Measurements from ENCODE around the gene STK24. TPM values are rescaled to one million over a fixed set of nuclear protein-coding genes. Genes with fewer than 3 reads are reported as not detected.

The STK24 gene
- total RNA-seq, 1 experiment from 2014 or later, result 84.8 TPM

GRCh38 chr13:98422046-98422445 is 154.9 kb downstream of the STK24 start:
- CTCF ChIA-PET, result no interaction called here
- Histone ChIP-seq H3K4me3 (ENCODE audit: low read depth, low read length, poor library complexity, severe bottlenecking) (no peak overlapping the region), H3K27ac (ENCODE audit: low read depth, low read length, poor library complexity, severe bottlenecking) (no peak overlapping the region), H3K9me3 (ENCODE audit: low read depth, low read length, poor library complexity, severe bottlenecking) (no peaks in the 10 kb centered on the region), H3K27me3 (replicated peaks; ENCODE audit: insufficient read depth, low read depth, low read length, poor library complexity) (no peaks in the 10 kb centered on the region), H3K4me1 (ENCODE audit: insufficient read depth, low read length, poor library complexity, severe bottlenecking) (no peaks in the 10 kb centered on the region), H3K36me3 (ENCODE audit: insufficient read depth, low read length, poor library complexity, severe bottlenecking) (peaks cover 11% of the 10 kb centered on the region)
- DNase-seq (ENCODE audit: low spot score), result no peak
- no TSS peak for BruUV-seq (replicated peaks)
- intact Hi-C loops (cut with micrococcal nuclease; ENCODE audit: unreplicated experiment), result no loop called here
- POLR2A ChIA-PET (ENCODE audit: low non-redundant PET), result no interaction called here
- TF ChIP-seq EZH2 (IDR thresholded peaks at IDR 0.05; ENCODE audit: borderline replicate concordance, low read depth, low read length, poor library complexity, severe bottlenecking) (no peak), CTCF (conservative IDR thresholded peaks at IDR 0.05; ENCODE audit: low read depth, low read length) (no peak)

GRCh38 chr13:98420554-98421175 is 156.2 kb downstream of the STK24 start:
- H3K9me3 ChIP-seq (ENCODE audit: low read depth, low read length, poor library complexity, severe bottlenecking), result no peaks in the 10 kb centered on the region
- H3K4me1 ChIP-seq (ENCODE audit: insufficient read depth, low read length, poor library complexity, severe bottlenecking), result no peaks in the 10 kb centered on the region
- ChIA-PET POLR2A (ENCODE audit: low non-redundant PET) (no interaction called here), CTCF (no interaction called here)
- DNase-seq (ENCODE audit: low spot score), result no peak
- no peak overlapping the region for H3K4me3 ChIP-seq (ENCODE audit: low read depth, low read length, poor library complexity, severe bottlenecking)
- peaks cover 14% of the 10 kb centered on the region for H3K36me3 ChIP-seq (ENCODE audit: insufficient read depth, low read length, poor library complexity, severe bottlenecking)
- no peak overlapping the region for H3K27ac ChIP-seq (ENCODE audit: low read depth, low read length, poor library complexity, severe bottlenecking)
- H3K27me3 ChIP-seq (replicated peaks; ENCODE audit: insufficient read depth, low read depth, low read length, poor library complexity), result no peaks in the 10 kb centered on the region
- intact Hi-C loops (cut with micrococcal nuclease; ENCODE audit: unreplicated experiment), result no loop called here
- BruUV-seq (replicated peaks), result no TSS peak
- no peak for TF ChIP-seq EZH2 (IDR thresholded peaks at IDR 0.05; ENCODE audit: borderline replicate concordance, low read depth, low read length, poor library complexity, severe bottlenecking)
- TF ChIP-seq CTCF (conservative IDR thresholded peaks at IDR 0.05; ENCODE audit: low read depth, low read length), result no peak

- ChIA-PET CTCF (no interaction called here), POLR2A (ENCODE audit: low non-redundant PET) (no interaction called here)
- H3K27ac ChIP-seq (ENCODE audit: low read depth, low read length, poor library complexity, severe bottlenecking), result no peak overlapping the region
- no peak for TF ChIP-seq CTCF (conservative IDR thresholded peaks at IDR 0.05; ENCODE audit: low read depth, low read length)
- TF ChIP-seq EZH2 (IDR thresholded peaks at IDR 0.05; ENCODE audit: borderline replicate concordance, low read depth, low read length, poor library complexity, severe bottlenecking), result no peak
- DNase-seq (ENCODE audit: low spot score), result no peak
- H3K4me1 ChIP-seq (ENCODE audit: insufficient read depth, low read length, poor library complexity, severe bottlenecking), result no peaks in the 10 kb centered on the region
- no peaks in the 10 kb centered on the region for H3K9me3 ChIP-seq (ENCODE audit: low read depth, low read length, poor library complexity, severe bottlenecking)
- H3K36me3 ChIP-seq (ENCODE audit: insufficient read depth, low read length, poor library complexity, severe bottlenecking), result peaks cover 19% of the 10 kb centered on the region
- no peak overlapping the region for H3K4me3 ChIP-seq (ENCODE audit: low read depth, low read length, poor library complexity, severe bottlenecking)
- intact Hi-C loops (cut with micrococcal nuclease; ENCODE audit: unreplicated experiment), result no loop called here
- BruUV-seq (replicated peaks), result no TSS peak
- no peaks in the 10 kb centered on the region for H3K27me3 ChIP-seq (replicated peaks; ENCODE audit: insufficient read depth, low read depth, low read length, poor library complexity)
These were observed 156.9 kb downstream of the STK24 start for GRCh38 chr13:98419786-98420553.

Measured in A673 (cell line).